Peyer's patch (tissue), 4 donors: Measurements from ENCODE around the gene DHRSX.

Source experiments
- CTCF ChIP-seq, 6 experiments: fragments of 450-650 bp in 4 of 6; fragments of 200-600 bp in 2 of 6; sonication (generic) in 1 of 6; IDR thresholded peaks; one replicate each; pipeline ENCODE4 v1.5.1; 2017 to 2019; ENCODE audit warnings: antibody characterized with exemption in 6 of 6, mild to moderate bottlenecking in 3 of 6, moderate library complexity in 1 of 6
- POLR2A ChIP-seq, 2 donors: fragments of 450-650 bp; IDR thresholded peaks; one replicate each; pipeline ENCODE4 v1.5.1; 2017; ENCODE audit warnings: antibody characterized with exemption in 2 of 2, mild to moderate bottlenecking in 2 of 2, moderate library complexity in 2 of 2

GRCh38 chrX:2469196-2469685, 31.5 kb downstream of the DHRSX start:
- TF ChIP-seq CTCF (IDR thresholded peaks at IDR 0.05) (no peak), POLR2A (IDR thresholded peaks at IDR 0.05) (no peak)
